Measurements from ENCODE around the gene RACGAP1. TPM values are rescaled to one million over a fixed set of nuclear protein-coding genes. Genes with fewer than 3 reads are reported as not detected.

Gene RACGAP1
- total and polyA plus RNA-seq, 2 of the 4 experiments (the other 2 are of a cell fraction) = 37.9 to 110 TPM

DNA sequence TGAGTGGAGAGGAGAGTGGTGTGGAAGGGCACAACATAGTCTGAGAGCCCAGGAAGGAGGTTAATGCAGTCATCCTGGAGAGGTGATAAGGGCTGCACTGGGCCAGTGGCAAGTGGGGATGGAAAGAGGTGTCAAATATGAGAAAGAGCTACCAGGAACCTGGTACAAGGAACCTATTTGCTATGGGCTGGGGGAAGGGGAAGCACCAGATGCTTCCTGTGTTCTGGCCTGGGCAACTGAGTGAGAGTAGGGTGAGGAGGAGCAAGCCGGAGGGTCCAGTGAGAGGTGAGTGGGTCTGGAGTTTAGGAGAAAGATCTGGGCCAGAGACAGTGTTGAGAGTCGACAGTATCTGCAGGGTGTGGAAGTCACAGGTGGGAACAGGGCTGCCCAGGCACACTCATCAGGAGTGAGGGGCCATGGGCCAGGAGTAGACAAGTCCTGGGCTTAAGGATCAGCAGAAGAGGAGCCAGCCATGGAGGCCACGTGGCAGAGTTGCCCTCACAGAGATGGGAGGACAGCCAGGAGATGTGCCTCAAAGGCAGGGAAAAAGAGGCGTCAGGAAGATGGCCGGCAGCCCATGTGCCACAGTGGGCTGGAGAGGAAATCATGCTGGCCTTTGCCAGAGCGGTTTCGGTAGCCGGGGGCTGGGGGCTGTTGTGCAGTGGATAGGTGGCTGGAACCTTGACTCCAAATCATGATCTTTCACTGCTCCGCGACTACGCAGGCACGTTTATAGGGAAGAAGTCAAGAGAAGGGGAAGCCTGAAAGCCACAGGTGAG is 55.5 kb downstream of the RACGAP1 start (continued):
- TF ChIP-seq, protein P1, sequence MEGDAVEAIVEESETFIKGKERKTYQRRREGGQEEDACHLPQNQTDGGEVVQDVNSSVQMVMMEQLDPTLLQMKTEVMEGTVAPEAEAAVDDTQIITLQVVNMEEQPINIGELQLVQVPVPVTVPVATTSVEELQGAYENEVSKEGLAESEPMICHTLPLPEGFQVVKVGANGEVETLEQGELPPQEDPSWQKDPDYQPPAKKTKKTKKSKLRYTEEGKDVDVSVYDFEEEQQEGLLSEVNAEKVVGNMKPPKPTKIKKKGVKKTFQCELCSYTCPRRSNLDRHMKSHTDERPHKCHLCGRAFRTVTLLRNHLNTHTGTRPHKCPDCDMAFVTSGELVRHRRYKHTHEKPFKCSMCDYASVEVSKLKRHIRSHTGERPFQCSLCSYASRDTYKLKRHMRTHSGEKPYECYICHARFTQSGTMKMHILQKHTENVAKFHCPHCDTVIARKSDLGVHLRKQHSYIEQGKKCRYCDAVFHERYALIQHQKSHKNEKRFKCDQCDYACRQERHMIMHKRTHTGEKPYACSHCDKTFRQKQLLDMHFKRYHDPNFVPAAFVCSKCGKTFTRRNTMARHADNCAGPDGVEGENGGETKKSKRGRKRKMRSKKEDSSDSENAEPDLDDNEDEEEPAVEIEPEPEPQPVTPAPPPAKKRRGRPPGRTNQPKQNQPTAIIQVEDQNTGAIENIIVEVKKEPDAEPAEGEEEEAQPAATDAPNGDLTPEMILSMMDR (conservative IDR thresholded peaks at IDR 0.05; ENCODE audit: low read depth, low read length) = no peak

DNA sequence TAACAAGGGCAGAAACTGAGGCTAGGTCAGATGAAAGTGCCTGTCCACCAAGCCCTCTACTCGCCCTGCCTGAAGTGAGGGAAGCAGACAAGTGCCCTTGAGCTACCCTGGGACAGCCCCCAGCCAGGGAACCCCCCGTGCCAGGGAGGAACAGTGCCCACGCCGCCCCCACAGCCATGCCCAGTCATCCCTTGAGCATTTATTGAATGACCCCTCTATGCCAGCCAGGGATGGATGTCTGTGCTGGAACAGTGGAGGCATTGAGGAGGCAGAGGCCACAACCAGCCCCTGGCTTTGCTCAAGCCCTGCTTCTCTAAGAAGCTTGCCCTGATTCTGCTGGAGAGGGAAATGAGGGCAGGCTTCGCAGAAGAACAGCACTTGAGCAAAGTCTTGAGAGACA is 56.3 kb downstream of the RACGAP1 start:
- H2BK120ac ChIP-seq (ENCODE audit: low read depth, low read length) = no peak overlapping the region
- ChIA-PET POLR2A (ENCODE audit: unreplicated experiment) (no interaction called here), CTCF (interaction anchor here (4.0 kb wide), 1 partner anchor 101 kb away, joined by 33 read pairs; no protein-coding TSS in a partner anchor)
- H3K27me3 ChIP-seq (ENCODE audit: control insufficient read depth, insufficient read depth, low read length) = peaks cover 74% of the 10 kb centered on the region
- no peak overlapping the region for H3K4me3 ChIP-seq (ENCODE audit: insufficient read depth, low read depth, low read length)
- H4K8ac ChIP-seq (ENCODE audit: low read depth in 2 of 2, low read length in 2 of 2) = no peak overlapping the region
- H3K18ac ChIP-seq (ENCODE audit: low read depth, low read length) = no peak overlapping the region
- H3K4me1 ChIP-seq (ENCODE audit: control insufficient read depth, insufficient read depth, low read length) = no peaks in the 10 kb centered on the region
- H3K9me1 ChIP-seq (ENCODE audit: insufficient read depth, low read length) = no peaks in the 10 kb centered on the region
- no peaks in the 10 kb centered on the region for H3K36me3 ChIP-seq (ENCODE audit: control insufficient read depth, insufficient read depth, low read length)
- no peak overlapping the region for H3K27ac ChIP-seq (ENCODE audit: insufficient read depth, low read length)
- H3K79me1 ChIP-seq (ENCODE audit: low read depth in 1 of 2, low read length in 2 of 2) = no peaks in the 10 kb centered on the region
- H2BK15ac ChIP-seq (ENCODE audit: low read depth, low read length) = no peak overlapping the region
- intact Hi-C loops (cut with micrococcal nuclease) (loop anchor here (10.0 kb wide), 1 partner anchor 206 kb away; no protein-coding TSS in a partner anchor), dilution Hi-C loops (cut with HindIII; ENCODE audit: low sequenced_read_pairs, unreplicated experiment) (no loop called here), in situ Hi-C loops (cut with MboI; ENCODE audit: low sequenced_read_pairs) (loop anchor here (10.0 kb wide), 1 partner anchor 194 kb away; no protein-coding TSS in a partner anchor)
- TF ChIP-seq CHD1 (IDR thresholded peaks at IDR 0.05; ENCODE audit: low read depth, low read length) (no peak), NFE2L2 (IDR thresholded peaks at IDR 0.05; ENCODE audit: low read depth, low read length) (no peak)
- H4K5ac ChIP-seq (ENCODE audit: low read depth, low read length) = no peak overlapping the region
- H3K4ac ChIP-seq (ENCODE audit: low read depth, low read length) = no peak overlapping the region
- H2AK9ac ChIP-seq (replicated peaks; ENCODE audit: low read depth, low read length, poor library complexity) = peak overlapping the region; percentile 70
- H2BK20ac ChIP-seq (ENCODE audit: low read depth, low read length) = no peak overlapping the region
- no peaks in the 10 kb centered on the region for H3K9me3 ChIP-seq (ENCODE audit: control insufficient read depth, insufficient read depth, low read length)
- H2AK5ac ChIP-seq (ENCODE audit: low read depth, low read length) = no peak overlapping the region
- ATAC-seq (ENCODE audit: low read depth) (no peak), DNase-seq (no peak)
- H3K23ac ChIP-seq (ENCODE audit: low read depth, low read length) = no peak overlapping the region
- no CpG with 5 or more reads among the region's 5 CpGs for WGBS, 2 experiments (ENCODE audit: extremely low coverage in 2 of 2, insufficient read length in 1 of 2)
- H2BK5ac ChIP-seq (ENCODE audit: low read depth, low read length, poor library complexity, severe bottlenecking) = no peak overlapping the region
- no peaks in the 10 kb centered on the region for H4K20me1 ChIP-seq (ENCODE audit: insufficient read depth, low read length)
- H4K91ac ChIP-seq (ENCODE audit: insufficient read depth, low read depth, low read length) = no peak overlapping the region
- BruUV-seq (replicated peaks) = no TSS peak
- H3K4me2 ChIP-seq (ENCODE audit: low read depth, low read length) = no peak overlapping the region
- no peak overlapping the region for H3K14ac ChIP-seq (replicated peaks; ENCODE audit: low read depth, low read length)
- H2AFZ ChIP-seq (replicated peaks; ENCODE audit: low read length, poor library complexity) = no peak overlapping the region
- H3K9ac ChIP-seq (ENCODE audit: low read depth, low read length) = no peak overlapping the region
- no peak overlapping the region for H3K56ac ChIP-seq (ENCODE audit: extremely low read depth, insufficient read depth, low read length)

All from IMR-90 (cell line).